Mammary epithelial cell (primary cell): ENCODE results near the gene ZNF692.

ENCODE experiments used
- EZH2 ChIP-seq: IDR thresholded peaks from 2 replicates; pipeline ENCODE4 v1.6.1; 2012; ENCODE audit warnings: low read length, inconsistent platforms, borderline replicate concordance
- TF ChIP-seq, protein P1 (sequence below), 2 donors: IDR thresholded peaks in 1 of 2; conservative IDR thresholded peaks in 1 of 2; 2 replicates each; pipeline ENCODE4 v1.5.1; 2011 to 2012; ENCODE audit warnings: inconsistent platforms in 2 of 2, low read length in 2 of 2, mild to moderate bottlenecking in 2 of 2, control low read depth in 1 of 2, low read depth in 1 of 2; ENCODE audit not compliant: insufficient read depth in 1 of 2; ENCODE audit errors: extremely low read depth in 1 of 2

DNA sequence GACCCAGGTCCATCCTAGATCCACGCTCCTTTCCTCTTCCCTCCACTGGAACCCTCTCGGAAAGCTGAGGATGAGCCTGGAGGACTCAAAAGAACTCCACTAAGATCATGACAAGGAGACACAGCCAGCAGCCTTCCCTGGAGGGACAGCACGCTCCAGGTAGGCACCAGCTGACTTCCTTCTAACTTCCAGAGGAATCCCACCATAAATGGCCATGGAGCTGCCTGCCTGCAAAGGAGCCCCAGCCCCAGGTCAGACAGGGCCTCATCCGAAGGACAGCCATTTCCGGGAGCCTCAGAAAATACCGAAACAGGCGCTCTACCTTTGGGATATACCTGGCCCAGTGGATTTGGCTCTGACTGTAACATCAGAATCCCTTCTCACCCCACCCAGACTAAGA is 37.2 kb downstream of the ZNF692 start:
- TF ChIP-seq, protein P1, sequence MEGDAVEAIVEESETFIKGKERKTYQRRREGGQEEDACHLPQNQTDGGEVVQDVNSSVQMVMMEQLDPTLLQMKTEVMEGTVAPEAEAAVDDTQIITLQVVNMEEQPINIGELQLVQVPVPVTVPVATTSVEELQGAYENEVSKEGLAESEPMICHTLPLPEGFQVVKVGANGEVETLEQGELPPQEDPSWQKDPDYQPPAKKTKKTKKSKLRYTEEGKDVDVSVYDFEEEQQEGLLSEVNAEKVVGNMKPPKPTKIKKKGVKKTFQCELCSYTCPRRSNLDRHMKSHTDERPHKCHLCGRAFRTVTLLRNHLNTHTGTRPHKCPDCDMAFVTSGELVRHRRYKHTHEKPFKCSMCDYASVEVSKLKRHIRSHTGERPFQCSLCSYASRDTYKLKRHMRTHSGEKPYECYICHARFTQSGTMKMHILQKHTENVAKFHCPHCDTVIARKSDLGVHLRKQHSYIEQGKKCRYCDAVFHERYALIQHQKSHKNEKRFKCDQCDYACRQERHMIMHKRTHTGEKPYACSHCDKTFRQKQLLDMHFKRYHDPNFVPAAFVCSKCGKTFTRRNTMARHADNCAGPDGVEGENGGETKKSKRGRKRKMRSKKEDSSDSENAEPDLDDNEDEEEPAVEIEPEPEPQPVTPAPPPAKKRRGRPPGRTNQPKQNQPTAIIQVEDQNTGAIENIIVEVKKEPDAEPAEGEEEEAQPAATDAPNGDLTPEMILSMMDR (conservative IDR thresholded peaks at IDR 0.05 in 1 of 2, IDR thresholded peaks at IDR 0.05 in 1 of 2; ENCODE audit: extremely low read depth in 1 of 2, insufficient read depth in 1 of 2, low read depth in 1 of 2, low read length in 2 of 2), result no peak
- no peak for TF ChIP-seq EZH2
